Endothelial cell of umbilical vein (primary cell): ENCODE results near the gene SATB2. TPM values are rescaled to one million over a fixed set of nuclear protein-coding genes. Genes with fewer than 3 reads are reported as not detected.

Experiments used
- BruUV-seq: library from RNA; stranded (reverse); fragments of 400-500 nt; replicated peaks from 2 replicates; lab custom pipeline; 2021; lab: Mats Ljungman, UMichigan
- CTCF ChIA-PET: fragments of 300-600, 350-600 bp; sonication (Branson Sonifier 250); formaldehyde crosslinking; loops from one replicate; lab custom pipeline; 2021; ENCODE audit warnings: antibody characterized with exemption, inconsistent platforms; lab: Charles Lee
- POLR2A ChIA-PET: fragments of 300-600, 350-600 bp; sonication (Branson Sonifier 250); formaldehyde crosslinking; loops from one replicate; lab custom pipeline; 2021; ENCODE audit warnings: antibody characterized with exemption, inconsistent platforms; lab: Charles Lee
- DNase-seq: peaks from one replicate; pipeline ENCODE4 v3.0.0-alpha.2; 2011; ENCODE audit warnings: low read depth, low spot score
- FAIRE-seq: peaks from 2 replicates; lab custom pipeline; 2011; peaks lifted over from hg19 to GRCh38; lab: Jason Lieb, UNC
- H2AFZ ChIP-seq: 2 replicates; pipeline ENCODE4 v1.6.0; 2012; ENCODE audit warnings: low read depth, low read length, control low read depth, inconsistent platforms
- H3K27ac ChIP-seq: 2 replicates; pipeline ENCODE4 v1.5.1; 2011; ENCODE audit warnings: low read depth, mild to moderate bottlenecking, control low read depth, low read length, moderate library complexity; ENCODE audit not compliant: insufficient read depth
- H3K27me3 ChIP-seq, 2 experiments: 2 replicates each; pipeline versions ENCODE4 v1.6.0 to v1.6.1; 2011; ENCODE audit warnings: low read length in 2 of 2, mixed read lengths in 1 of 2; ENCODE audit not compliant: control insufficient read depth in 2 of 2, insufficient read depth in 2 of 2
- H3K36me3 ChIP-seq, 2 experiments: 2 replicates in 1 of 2; 3 replicates in 1 of 2; pipeline ENCODE4 v1.5.1; 2011; ENCODE audit warnings: low read length in 2 of 2, mild to moderate bottlenecking in 1 of 2, moderate library complexity in 1 of 2; ENCODE audit not compliant: control insufficient read depth in 2 of 2, insufficient read depth in 2 of 2; ENCODE audit errors: extremely low read depth in 1 of 2
- H3K4me1 ChIP-seq: 3 replicates; pipeline ENCODE4 v1.5.1; 2011; ENCODE audit warnings: mild to moderate bottlenecking, low read length; ENCODE audit not compliant: control insufficient read depth, insufficient read depth; ENCODE audit errors: extremely low read depth
- H3K4me2 ChIP-seq: 2 replicates; pipeline ENCODE4 v1.6.1; 2011; ENCODE audit warnings: low read length, control low read depth, mixed read lengths; ENCODE audit not compliant: insufficient read depth
- H3K4me3 ChIP-seq, 3 experiments: fragments of 200-600 bp in 1 of 3; sonication (generic), shearing (Covaris generic) in 1 of 3; replicated peaks in 1 of 3; 2 replicates each; pipeline ENCODE4 v1.5.1; 2011 to 2016; ENCODE audit warnings: control low read depth in 3 of 3, low read length in 3 of 3, mild to moderate bottlenecking in 2 of 3, inconsistent platforms in 1 of 3, low read depth in 1 of 3, moderate library complexity in 1 of 3; ENCODE audit not compliant: insufficient read depth in 1 of 3
- H3K79me2 ChIP-seq: 2 replicates; pipeline ENCODE4 v1.6.0; 2012; ENCODE audit warnings: low read length, inconsistent platforms; ENCODE audit not compliant: control insufficient read depth, insufficient read depth
- H3K9ac ChIP-seq: replicated peaks from 2 replicates; pipeline ENCODE3; 2011; ENCODE audit warnings: low read length, control low read depth; ENCODE audit not compliant: insufficient read depth; ENCODE audit errors: extremely low read depth
- H3K9me1 ChIP-seq: replicated peaks from 3 replicates; pipeline ENCODE4 v1.6.0; 2011; ENCODE audit warnings: mild to moderate bottlenecking, low read length; ENCODE audit not compliant: control insufficient read depth, insufficient read depth; ENCODE audit errors: extremely low read depth
- H3K9me3 ChIP-seq: replicated peaks from 2 replicates; pipeline ENCODE4 v1.5.1; 2012; ENCODE audit warnings: low read length, inconsistent platforms; ENCODE audit not compliant: control insufficient read depth, insufficient read depth
- H4K20me1 ChIP-seq: replicated peaks from 2 replicates; pipeline ENCODE3; 2011; ENCODE audit warnings: mild to moderate bottlenecking, low read length; ENCODE audit not compliant: control insufficient read depth, insufficient read depth; ENCODE audit errors: extremely low read depth
- CTCF ChIP-seq, 2 donors: IDR thresholded peaks; 1 replicate in 1 of 2; 2 replicates in 1 of 2; pipeline ENCODE4 v1.5.1; 2011; ENCODE audit warnings: low read length in 2 of 2, mild to moderate bottlenecking in 2 of 2, moderate library complexity in 2 of 2, control low read depth in 1 of 2, inconsistent platforms in 1 of 2, low read depth in 1 of 2; ENCODE audit not compliant: insufficient read depth in 1 of 2; ENCODE audit errors: extremely low read depth in 1 of 2
- EZH2 ChIP-seq: IDR thresholded peaks from 2 replicates; pipeline ENCODE4 v1.6.1; 2012; ENCODE audit warnings: borderline replicate concordance, low read depth, mild to moderate bottlenecking, moderate library complexity, low read length, inconsistent platforms; ENCODE audit not compliant: severe bottlenecking
- FOS ChIP-seq: IDR thresholded peaks from 2 replicates; pipeline ENCODE4 v1.6.1; 2011; ENCODE audit warnings: mild to moderate bottlenecking, low read length, moderate library complexity, borderline replicate concordance; ENCODE audit not compliant: insufficient read depth
- JUN ChIP-seq: IDR thresholded peaks from 2 replicates; pipeline ENCODE4 v1.6.1; 2011; ENCODE audit warnings: borderline replicate concordance, low read depth; ENCODE audit not compliant: insufficient read length, insufficient read depth
- POLR2A ChIP-seq: IDR thresholded peaks from 2 replicates; pipeline ENCODE4 v1.6.1; 2012; ENCODE audit warnings: low read depth, mild to moderate bottlenecking, control low read depth, low read length
- POLR2AphosphoS5 ChIP-seq: IDR thresholded peaks from 2 replicates; pipeline ENCODE4 v1.6.1; 2012; ENCODE audit warnings: low read depth, mild to moderate bottlenecking, control low read depth, low read length, moderate library complexity; ENCODE audit not compliant: insufficient read depth
- dilution Hi-C: fragments of 300-500 bp; cut with MboI; formaldehyde crosslinking; loops from one replicate; pipeline ENCODE4 v1.15.0; 2019; ENCODE audit warnings: low sequenced_read_pairs; ENCODE audit not compliant: extremely low pct_ligation_motif_present
- intact Hi-C: fragments of 100-400 bp; cut with micrococcal nuclease; formaldehyde crosslinking; loops from one replicate; pipeline ENCODE4 v1.10.0; 2022
- polyA plus RNA-seq, 4 experiments: library from polyadenylated mRNA; depleted of rRNA in 3 of 4; stranded (reverse) in 3 of 4; unstranded in 1 of 4; fragments of >200 nt; gene quantifications; 2 replicates each; pipeline versions ENCODE4 v1.2.1 to v1.2.3, GENCODE V29; 2011 to 2012; ENCODE audit warnings: missing spikeins in 1 of 4
- total RNA-seq: library from RNA; stranded (reverse); gene quantifications from 2 replicates; pipeline ENCODE4 v1.2.3, GENCODE V29; 2021

Gene SATB2
- total and polyA plus RNA-seq, 2 donors (not counting 3 experiments of a cell fraction or from before 2014, with no cell fraction given), result 0.47 to 1.1 TPM

- intact Hi-C loops, result no loop called here
- Histone ChIP-seq H3K9me1 (no peaks in the 10 kb centered on the region), H3K4me2 (no peak overlapping the region), H3K27ac (no peak overlapping the region), H3K4me3 (no peak overlapping the region), H3K4me1 (no peaks in the 10 kb centered on the region), H3K9ac (no peak overlapping the region), H3K27me3 (no peaks in the 10 kb centered on the region), H3K79me2 (no peaks in the 10 kb centered on the region), H2AFZ (no peak overlapping the region), H4K20me1 (no peaks in the 10 kb centered on the region), H3K9me3 (no peaks in the 10 kb centered on the region), H3K36me3 (no peaks in the 10 kb centered on the region)
- POLR2A ChIA-PET, result no interaction called here
- DNase-seq (no peak), FAIRE-seq (no peak)
- TF ChIP-seq POLR2AphosphoS5 (no peak), FOS (no peak), EZH2 (no peak), POLR2A (no peak), CTCF (IDR thresholded peaks at IDR 0.05; ENCODE audit: extremely low read depth in 1 of 2, insufficient read depth in 1 of 2, low read depth in 1 of 2, low read length in 2 of 2) (no peak), JUN (no peak)
- CTCF ChIA-PET, result no interaction called here
- no TSS peak for BruUV-seq
- dilution Hi-C loops, result no loop called here
These were observed 45.4 kb upstream of the SATB2 start for GRCh38 chr2:199503148-199503547.

GRCh38 chr2:199499005-199499404 is 41.3 kb upstream of the SATB2 start:
- FAIRE-seq (no peak), DNase-seq (no peak)
- H3K9me3 ChIP-seq, result no peaks in the 10 kb centered on the region
- POLR2A ChIA-PET, result no interaction called here
- H3K4me2 ChIP-seq, result no peak overlapping the region
- H2AFZ ChIP-seq, result no peak overlapping the region
- no peaks in the 10 kb centered on the region for H3K36me3 ChIP-seq
- TF ChIP-seq POLR2AphosphoS5, result no peak
- TF ChIP-seq EZH2, result no peak
- no peak for TF ChIP-seq POLR2A
- dilution Hi-C loops, result no loop called here
- no peaks in the 10 kb centered on the region for H3K27me3 ChIP-seq
- no peaks in the 10 kb centered on the region for H4K20me1 ChIP-seq
- no peaks in the 10 kb centered on the region for H3K79me2 ChIP-seq
- no TSS peak for BruUV-seq
- no peaks in the 10 kb centered on the region for H3K4me1 ChIP-seq
- no peak overlapping the region for H3K9ac ChIP-seq
- CTCF ChIA-PET, result no interaction called here
- no peak overlapping the region for H3K4me3 ChIP-seq
- intact Hi-C loops, result no loop called here
- H3K27ac ChIP-seq, result no peak overlapping the region
- no peaks in the 10 kb centered on the region for H3K9me1 ChIP-seq
